Endothelial cell of umbilical vein (primary cell): ENCODE results near the gene FBXO45. TPM values are rescaled to one million over a fixed set of nuclear protein-coding genes. Genes with fewer than 3 reads are reported as not detected.
A peak's percentile ranks its signal among the peaks of the same experiment; 100 is the strongest.

ENCODE experiments used
- BruUV-seq: library from RNA; stranded (reverse); fragments of 400-500 nt; replicated peaks from 2 replicates; lab custom pipeline; 2021; lab: Mats Ljungman, UMichigan
- CTCF ChIA-PET: fragments of 300-600, 350-600 bp; sonication (Branson Sonifier 250); formaldehyde crosslinking; loops from one replicate; lab custom pipeline; 2021; ENCODE audit warnings: antibody characterized with exemption, inconsistent platforms; lab: Charles Lee
- POLR2A ChIA-PET: fragments of 300-600, 350-600 bp; sonication (Branson Sonifier 250); formaldehyde crosslinking; loops from one replicate; lab custom pipeline; 2021; ENCODE audit warnings: antibody characterized with exemption, inconsistent platforms; lab: Charles Lee
- DNase-seq: peaks from one replicate; pipeline ENCODE4 v3.0.0-alpha.2; 2011; ENCODE audit warnings: low read depth, low spot score
- FAIRE-seq: peaks from 2 replicates; lab custom pipeline; 2011; peaks lifted over from hg19 to GRCh38; lab: Jason Lieb, UNC
- H2AFZ ChIP-seq: 2 replicates; pipeline ENCODE4 v1.6.0; 2012; ENCODE audit warnings: low read depth, low read length, control low read depth, inconsistent platforms
- H3K27ac ChIP-seq: 2 replicates; pipeline ENCODE4 v1.5.1; 2011; ENCODE audit warnings: low read depth, mild to moderate bottlenecking, control low read depth, low read length, moderate library complexity; ENCODE audit not compliant: insufficient read depth
- H3K27me3 ChIP-seq, 2 experiments: 2 replicates each; pipeline versions ENCODE4 v1.6.0 to v1.6.1; 2011; ENCODE audit warnings: low read length in 2 of 2, mixed read lengths in 1 of 2; ENCODE audit not compliant: control insufficient read depth in 2 of 2, insufficient read depth in 2 of 2
- H3K36me3 ChIP-seq, 2 experiments: 2 replicates in 1 of 2; 3 replicates in 1 of 2; pipeline ENCODE4 v1.5.1; 2011; ENCODE audit warnings: low read length in 2 of 2, mild to moderate bottlenecking in 1 of 2, moderate library complexity in 1 of 2; ENCODE audit not compliant: control insufficient read depth in 2 of 2, insufficient read depth in 2 of 2; ENCODE audit errors: extremely low read depth in 1 of 2
- H3K4me1 ChIP-seq: 3 replicates; pipeline ENCODE4 v1.5.1; 2011; ENCODE audit warnings: mild to moderate bottlenecking, low read length; ENCODE audit not compliant: control insufficient read depth, insufficient read depth; ENCODE audit errors: extremely low read depth
- H3K4me2 ChIP-seq: 2 replicates; pipeline ENCODE4 v1.6.1; 2011; ENCODE audit warnings: low read length, control low read depth, mixed read lengths; ENCODE audit not compliant: insufficient read depth
- H3K4me3 ChIP-seq, 3 experiments: fragments of 200-600 bp in 1 of 3; sonication (generic), shearing (Covaris generic) in 1 of 3; replicated peaks in 1 of 3; 2 replicates each; pipeline ENCODE4 v1.5.1; 2011 to 2016; ENCODE audit warnings: control low read depth in 3 of 3, low read length in 3 of 3, mild to moderate bottlenecking in 2 of 3, inconsistent platforms in 1 of 3, low read depth in 1 of 3, moderate library complexity in 1 of 3; ENCODE audit not compliant: insufficient read depth in 1 of 3
- H3K79me2 ChIP-seq: 2 replicates; pipeline ENCODE4 v1.6.0; 2012; ENCODE audit warnings: low read length, inconsistent platforms; ENCODE audit not compliant: control insufficient read depth, insufficient read depth
- H3K9ac ChIP-seq: replicated peaks from 2 replicates; pipeline ENCODE3; 2011; ENCODE audit warnings: low read length, control low read depth; ENCODE audit not compliant: insufficient read depth; ENCODE audit errors: extremely low read depth
- H3K9me1 ChIP-seq: replicated peaks from 3 replicates; pipeline ENCODE4 v1.6.0; 2011; ENCODE audit warnings: mild to moderate bottlenecking, low read length; ENCODE audit not compliant: control insufficient read depth, insufficient read depth; ENCODE audit errors: extremely low read depth
- H3K9me3 ChIP-seq: replicated peaks from 2 replicates; pipeline ENCODE4 v1.5.1; 2012; ENCODE audit warnings: low read length, inconsistent platforms; ENCODE audit not compliant: control insufficient read depth, insufficient read depth
- H4K20me1 ChIP-seq: replicated peaks from 2 replicates; pipeline ENCODE3; 2011; ENCODE audit warnings: mild to moderate bottlenecking, low read length; ENCODE audit not compliant: control insufficient read depth, insufficient read depth; ENCODE audit errors: extremely low read depth
- EZH2 ChIP-seq: IDR thresholded peaks from 2 replicates; pipeline ENCODE4 v1.6.1; 2012; ENCODE audit warnings: borderline replicate concordance, low read depth, mild to moderate bottlenecking, moderate library complexity, low read length, inconsistent platforms; ENCODE audit not compliant: severe bottlenecking
- FOS ChIP-seq: IDR thresholded peaks from 2 replicates; pipeline ENCODE4 v1.6.1; 2011; ENCODE audit warnings: mild to moderate bottlenecking, low read length, moderate library complexity, borderline replicate concordance; ENCODE audit not compliant: insufficient read depth
- GATA2 ChIP-seq: IDR thresholded peaks from 2 replicates; pipeline ENCODE4 v1.7.0; 2011; ENCODE audit warnings: low read depth, mild to moderate bottlenecking, moderate library complexity, mixed read lengths, low read length; ENCODE audit not compliant: insufficient read length, insufficient read depth
- JUN ChIP-seq: IDR thresholded peaks from 2 replicates; pipeline ENCODE4 v1.6.1; 2011; ENCODE audit warnings: borderline replicate concordance, low read depth; ENCODE audit not compliant: insufficient read length, insufficient read depth
- MYC ChIP-seq: IDR thresholded peaks from one replicate; pipeline ENCODE4 v1.6.1; 2011; ENCODE audit warnings: mild to moderate bottlenecking, low read depth, low read length
- POLR2A ChIP-seq: IDR thresholded peaks from 2 replicates; pipeline ENCODE4 v1.6.1; 2012; ENCODE audit warnings: low read depth, mild to moderate bottlenecking, control low read depth, low read length
- dilution Hi-C: fragments of 300-500 bp; cut with MboI; formaldehyde crosslinking; loops from one replicate; pipeline ENCODE4 v1.15.0; 2019; ENCODE audit warnings: low sequenced_read_pairs; ENCODE audit not compliant: extremely low pct_ligation_motif_present
- intact Hi-C: fragments of 100-400 bp; cut with micrococcal nuclease; formaldehyde crosslinking; loops from one replicate; pipeline ENCODE4 v1.10.0; 2022
- polyA plus RNA-seq, 4 experiments: library from polyadenylated mRNA; depleted of rRNA in 3 of 4; stranded (reverse) in 3 of 4; unstranded in 1 of 4; fragments of >200 nt; gene quantifications; 2 replicates each; pipeline versions ENCODE4 v1.2.1 to v1.2.3, GENCODE V29; 2011 to 2012; ENCODE audit warnings: missing spikeins in 1 of 4
- total RNA-seq: library from RNA; stranded (reverse); gene quantifications from 2 replicates; pipeline ENCODE4 v1.2.3, GENCODE V29; 2021
- TF ChIP-seq, protein P1 (sequence below): IDR thresholded peaks from 2 replicates; pipeline ENCODE4 v1.6.1; 2011; ENCODE audit not compliant: insufficient read depth, insufficient read length
- TF ChIP-seq, protein P2 (sequence below), 2 donors: IDR thresholded peaks; 1 replicate in 1 of 2; 2 replicates in 1 of 2; pipeline ENCODE4 v1.5.1; 2011; ENCODE audit warnings: low read length in 2 of 2, mild to moderate bottlenecking in 2 of 2, moderate library complexity in 2 of 2, control low read depth in 1 of 2, inconsistent platforms in 1 of 2, low read depth in 1 of 2; ENCODE audit not compliant: insufficient read depth in 1 of 2; ENCODE audit errors: extremely low read depth in 1 of 2

FBXO45 gene
- total and polyA plus RNA-seq, 2 donors (not counting 3 experiments of a cell fraction or from before 2014, with no cell fraction given): 3.5 to 12.4 TPM

DNA sequence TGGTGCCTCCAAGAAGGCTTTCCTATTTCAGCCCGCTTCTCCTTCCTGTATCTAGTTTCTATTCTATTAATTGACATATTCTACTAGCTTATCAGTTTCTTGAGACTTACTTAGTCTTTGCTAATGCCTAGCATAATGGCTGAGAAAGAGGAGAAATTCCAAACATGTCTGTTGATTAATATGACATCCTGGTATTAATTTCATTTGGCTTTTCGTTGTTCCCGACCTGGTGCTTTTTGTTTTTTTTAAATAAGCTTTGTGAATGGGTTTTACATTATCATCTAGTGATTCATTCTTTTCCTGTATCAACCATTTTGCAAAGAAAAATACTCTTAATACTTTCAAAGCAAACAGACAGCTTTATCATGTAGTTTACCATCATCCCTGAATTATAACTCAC, 13.2 kb upstream of the FBXO45 start:
- Histone ChIP-seq H2AFZ (peak overlapping the region; percentile 58), H3K4me2 (peak overlapping the region; percentile 62), H3K9ac (peak overlapping the region; percentile 38), H3K9me3 (no peaks in the 10 kb centered on the region), H3K4me1 (peaks cover 14% of the 10 kb centered on the region), H3K36me3 (no peaks in the 10 kb centered on the region), H3K27ac (peak overlapping the region; percentile 71), H3K9me1 (no peaks in the 10 kb centered on the region), H3K27me3 (no peaks in the 10 kb centered on the region), H3K79me2 (no peaks in the 10 kb centered on the region), H3K4me3 (peak overlapping the region in 1 of 3 experiments; percentile 16), H4K20me1 (no peaks in the 10 kb centered on the region)
- ChIA-PET POLR2A (interaction anchor here (0.6 to 0.8 kb wide), 2 partner anchors 13 to 34 kb away, joined by 3 to 5 read pairs; partner anchors contain the start of genes FBXO45 and WDR53), CTCF (interaction anchor here (0.9 to 2.8 kb wide), 14 partner anchors 8 to 414 kb away, joined by 3 to 16 read pairs (median 5); partner anchors contain the start of genes FBXO45 and WDR53)
- dilution Hi-C loops (no loop called here), intact Hi-C loops (no loop called here)
- DNase-seq: peak; percentile 58
- TF ChIP-seq FOS (peak; percentile 56), MYC (no peak)
- no TSS peak for BruUV-seq
- peak; percentile 82 for FAIRE-seq

DNA sequence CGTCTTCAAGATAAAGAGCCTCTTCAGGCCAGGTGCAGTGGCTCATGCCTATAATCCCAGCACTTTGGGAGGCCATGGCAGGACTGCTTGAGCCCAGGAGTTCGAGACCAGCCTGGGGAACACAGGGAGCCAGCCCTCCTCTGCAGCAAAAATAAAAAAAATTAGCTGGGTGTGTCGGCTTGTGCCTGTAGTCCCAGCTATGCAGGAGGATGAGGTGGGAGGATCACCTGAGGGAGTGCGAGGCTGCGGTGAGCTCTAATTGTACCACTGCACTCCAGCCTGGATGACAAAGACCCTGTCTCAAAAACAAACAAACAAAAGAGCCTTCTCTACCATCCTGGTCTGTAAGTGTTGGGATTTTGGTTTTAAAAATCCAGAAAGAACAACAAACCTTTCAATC, 11.2 kb upstream of the FBXO45 start:
- H4K20me1 ChIP-seq: no peaks in the 10 kb centered on the region

More for the DNA sequence above, 11.2 kb upstream of the FBXO45 start:
- Histone ChIP-seq H3K27me3 (no peaks in the 10 kb centered on the region), H3K4me1 (peaks cover 14% of the 10 kb centered on the region), H3K79me2 (peaks cover 4% of the 10 kb centered on the region), H3K4me2 (no peak overlapping the region), H3K9me3 (no peaks in the 10 kb centered on the region), H3K4me3 (no peak overlapping the region), H3K27ac (no peak overlapping the region), H3K9me1 (no peaks in the 10 kb centered on the region), H3K36me3 (peaks cover 0 to 5% of the 10 kb centered on the region in 2 experiments), H3K9ac (no peak overlapping the region), H2AFZ (no peak overlapping the region)
- ChIA-PET POLR2A (no interaction called here), CTCF (no interaction called here)
- intact Hi-C loops (no loop called here), dilution Hi-C loops (no loop called here)
- no TSS peak for BruUV-seq
- DNase-seq (no peak), FAIRE-seq (no peak)
- TF ChIP-seq, protein P1, sequence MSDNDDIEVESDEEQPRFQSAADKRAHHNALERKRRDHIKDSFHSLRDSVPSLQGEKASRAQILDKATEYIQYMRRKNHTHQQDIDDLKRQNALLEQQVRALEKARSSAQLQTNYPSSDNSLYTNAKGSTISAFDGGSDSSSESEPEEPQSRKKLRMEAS: no peak
- TF ChIP-seq, protein P2, sequence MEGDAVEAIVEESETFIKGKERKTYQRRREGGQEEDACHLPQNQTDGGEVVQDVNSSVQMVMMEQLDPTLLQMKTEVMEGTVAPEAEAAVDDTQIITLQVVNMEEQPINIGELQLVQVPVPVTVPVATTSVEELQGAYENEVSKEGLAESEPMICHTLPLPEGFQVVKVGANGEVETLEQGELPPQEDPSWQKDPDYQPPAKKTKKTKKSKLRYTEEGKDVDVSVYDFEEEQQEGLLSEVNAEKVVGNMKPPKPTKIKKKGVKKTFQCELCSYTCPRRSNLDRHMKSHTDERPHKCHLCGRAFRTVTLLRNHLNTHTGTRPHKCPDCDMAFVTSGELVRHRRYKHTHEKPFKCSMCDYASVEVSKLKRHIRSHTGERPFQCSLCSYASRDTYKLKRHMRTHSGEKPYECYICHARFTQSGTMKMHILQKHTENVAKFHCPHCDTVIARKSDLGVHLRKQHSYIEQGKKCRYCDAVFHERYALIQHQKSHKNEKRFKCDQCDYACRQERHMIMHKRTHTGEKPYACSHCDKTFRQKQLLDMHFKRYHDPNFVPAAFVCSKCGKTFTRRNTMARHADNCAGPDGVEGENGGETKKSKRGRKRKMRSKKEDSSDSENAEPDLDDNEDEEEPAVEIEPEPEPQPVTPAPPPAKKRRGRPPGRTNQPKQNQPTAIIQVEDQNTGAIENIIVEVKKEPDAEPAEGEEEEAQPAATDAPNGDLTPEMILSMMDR (IDR thresholded peaks at IDR 0.05; ENCODE audit: extremely low read depth in 1 of 2, insufficient read depth in 1 of 2, low read depth in 1 of 2, low read length in 2 of 2): no peak
- TF ChIP-seq POLR2A: no peak
- TF ChIP-seq JUN: no peak
- TF ChIP-seq EZH2: no peak
- TF ChIP-seq MYC: no peak
- no peak for TF ChIP-seq FOS
- no peak for TF ChIP-seq GATA2
